ENCODE results near the gene KLHL25. TPM values are rescaled to one million over a fixed set of nuclear protein-coding genes. Genes with fewer than 3 reads are reported as not detected.

Gene KLHL25
- total and polyA plus RNA-seq, 2 of the 13 experiments (the other 11 are each of a cell fraction or from before 2014, with no cell fraction given) = 3.7 to 8.2 TPM

DNA sequence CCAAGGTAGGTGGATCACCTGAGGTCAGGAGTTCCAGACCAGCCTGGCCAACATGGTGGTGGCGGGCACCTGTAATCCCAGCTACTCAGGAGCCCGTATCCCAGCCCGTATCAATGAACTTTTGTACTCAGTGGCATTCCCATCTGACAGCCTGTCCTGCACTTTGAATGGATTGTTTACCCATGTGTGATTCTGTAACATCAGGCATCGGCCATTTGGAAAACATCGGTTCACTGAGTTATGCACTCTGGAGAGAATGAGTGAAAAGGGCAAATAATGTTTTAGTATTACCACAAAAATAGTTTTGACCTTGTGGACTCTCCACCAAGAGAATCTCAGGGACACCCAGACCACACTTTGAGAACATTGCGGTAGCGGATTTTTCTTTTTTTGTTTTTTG is 13.6 kb downstream of the KLHL25 start (continued):
- no peak for TF ChIP-seq PRDM4 (CRISPR knock-in tag; IDR thresholded peaks at IDR 0.05; ENCODE audit: borderline replicate concordance)
- no peak for TF ChIP-seq PRDM15 (CRISPR knock-in tag; IDR thresholded peaks at IDR 0.05)
- no peak for TF ChIP-seq NCOA5 (CRISPR knock-in tag; IDR thresholded peaks at IDR 0.05)
- TF ChIP-seq ZFP1 (CRISPR knock-in tag; IDR thresholded peaks at IDR 0.05) = no peak
- no peak for TF ChIP-seq ZNF251 (CRISPR knock-in tag; IDR thresholded peaks at IDR 0.05)
- TF ChIP-seq SIN3B (IDR thresholded peaks at IDR 0.05; ENCODE audit: low read length) = no peak
- TF ChIP-seq SNAPC5 (CRISPR knock-in tag; IDR thresholded peaks at IDR 0.05; ENCODE audit: borderline replicate concordance) = no peak
- no peak for TF ChIP-seq GTF3A (CRISPR knock-in tag; conservative IDR thresholded peaks at IDR 0.05)
- TF ChIP-seq, protein P1, sequence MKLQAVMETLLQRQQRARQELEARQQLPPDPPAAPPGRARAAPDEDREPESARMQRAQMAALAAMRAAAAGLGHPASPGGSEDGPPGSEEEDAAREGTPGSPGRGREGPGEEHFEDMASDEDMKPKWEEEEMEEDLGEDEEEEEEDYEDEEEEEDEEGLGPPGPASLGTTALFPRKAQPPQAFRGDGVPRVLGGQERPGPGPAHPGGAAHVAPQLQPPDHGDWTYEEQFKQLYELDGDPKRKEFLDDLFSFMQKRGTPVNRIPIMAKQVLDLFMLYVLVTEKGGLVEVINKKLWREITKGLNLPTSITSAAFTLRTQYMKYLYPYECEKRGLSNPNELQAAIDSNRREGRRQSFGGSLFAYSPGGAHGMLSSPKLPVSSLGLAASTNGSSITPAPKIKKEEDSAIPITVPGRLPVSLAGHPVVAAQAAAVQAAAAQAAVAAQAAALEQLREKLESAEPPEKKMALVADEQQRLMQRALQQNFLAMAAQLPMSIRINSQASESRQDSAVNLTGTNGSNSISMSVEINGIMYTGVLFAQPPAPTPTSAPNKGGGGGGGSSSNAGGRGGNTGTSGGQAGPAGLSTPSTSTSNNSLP (IDR thresholded peaks at IDR 0.05; ENCODE audit: low read depth, low read length) = peak; percentile 83
- TF ChIP-seq E2F2 (CRISPR knock-in tag; IDR thresholded peaks at IDR 0.05; ENCODE audit: borderline replicate concordance) = no peak
- no peak for TF ChIP-seq ZNF639 (CRISPR knock-in tag; conservative IDR thresholded peaks at IDR 0.05)
- TF ChIP-seq CERS6 (CRISPR knock-in tag; IDR thresholded peaks at IDR 0.05) = no peak
- TF ChIP-seq, protein P2, sequence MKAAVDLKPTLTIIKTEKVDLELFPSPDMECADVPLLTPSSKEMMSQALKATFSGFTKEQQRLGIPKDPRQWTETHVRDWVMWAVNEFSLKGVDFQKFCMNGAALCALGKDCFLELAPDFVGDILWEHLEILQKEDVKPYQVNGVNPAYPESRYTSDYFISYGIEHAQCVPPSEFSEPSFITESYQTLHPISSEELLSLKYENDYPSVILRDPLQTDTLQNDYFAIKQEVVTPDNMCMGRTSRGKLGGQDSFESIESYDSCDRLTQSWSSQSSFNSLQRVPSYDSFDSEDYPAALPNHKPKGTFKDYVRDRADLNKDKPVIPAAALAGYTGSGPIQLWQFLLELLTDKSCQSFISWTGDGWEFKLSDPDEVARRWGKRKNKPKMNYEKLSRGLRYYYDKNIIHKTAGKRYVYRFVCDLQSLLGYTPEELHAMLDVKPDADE (CRISPR knock-in tag; IDR thresholded peaks at IDR 0.05) = no peak
- TF ChIP-seq ZNF629 (CRISPR knock-in tag; conservative IDR thresholded peaks at IDR 0.05) = no peak
- TF ChIP-seq MYNN (CRISPR knock-in tag; IDR thresholded peaks at IDR 0.05; ENCODE audit: low read depth) = no peak
- TF ChIP-seq ZNF501 (CRISPR knock-in tag; IDR thresholded peaks at IDR 0.05) = no peak
- no peak for TF ChIP-seq ONECUT2 (CRISPR knock-in tag; IDR thresholded peaks at IDR 0.05)

Data from HepG2 (cell line).